GM21360 (cell line): ENCODE results near the gene HYCC1.
"Not testable (repeated sequence)": the region's sequence is repeated elsewhere in the genome, so short reads cannot be mapped to it uniquely, and the experiment has no call there.

Source experiments
- ATAC-seq: cut with Tn5 transposase; IDR thresholded peaks from one replicate; pipeline ENCODE4 v1.9.1; 2021; ENCODE audit warnings: mild to moderate bottlenecking, moderate library complexity; ENCODE audit not compliant: unreplicated experiment

HYCC1 gene

DNA sequence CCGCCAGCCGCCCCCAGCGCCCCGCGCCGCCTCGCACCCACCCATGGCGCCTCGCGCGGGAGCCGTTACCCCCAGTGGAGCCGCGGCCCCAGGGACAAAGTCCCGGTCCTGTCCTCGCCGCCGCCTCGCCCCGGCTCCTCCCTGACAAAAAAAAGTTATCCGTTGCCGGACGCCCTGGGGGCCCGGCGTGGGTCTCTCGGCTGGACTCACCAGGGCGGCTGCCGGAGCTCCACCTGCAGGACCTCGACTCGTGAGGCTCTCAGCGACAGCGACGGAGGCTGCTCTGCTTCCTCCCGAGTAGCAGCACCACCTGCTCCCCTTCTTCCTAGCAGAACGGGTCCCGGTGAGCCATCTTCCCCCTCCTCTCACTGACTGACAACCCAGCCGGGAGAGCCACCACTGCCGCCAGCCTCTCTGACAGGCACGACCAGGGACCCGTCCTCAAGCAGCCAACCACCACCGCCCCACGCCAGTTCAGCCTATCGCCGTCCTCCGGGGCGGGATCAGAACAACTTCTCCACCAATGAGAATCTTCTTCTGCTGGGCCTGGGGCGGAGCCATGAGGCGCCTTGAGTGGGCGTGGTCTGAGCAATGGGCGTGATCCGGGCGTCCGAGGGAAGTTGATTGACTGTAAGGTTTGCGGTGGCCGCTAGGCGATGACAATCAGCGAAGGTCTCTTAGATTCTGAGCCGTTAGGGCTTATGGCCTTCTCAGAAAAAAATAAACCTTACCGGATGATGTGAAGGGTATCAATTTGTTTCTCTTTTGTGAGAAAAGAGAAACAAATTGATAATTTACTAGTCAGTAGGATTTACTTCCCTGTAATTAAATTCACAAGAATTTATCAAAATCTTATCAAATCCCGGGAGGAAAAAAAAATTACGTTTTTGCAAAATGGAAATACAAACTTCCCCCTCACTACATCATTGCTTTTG lies at the start of gene HYCC1:
TSS of gene HYCC1 (minus strand) at position 416 of the 935 bp plus-strand sequence. CDS start 23,019 bp downstream, outside the sequence.
- ATAC-seq, result peak; percentile 92

GRCh38 chr7:23062452-23062851 lies 48.5 kb upstream of the HYCC1 start:
- ATAC-seq, result no peak

- no peak for ATAC-seq
These were observed 47.4 kb upstream of the HYCC1 start for GRCh38 chr7:23061327-23061726.

DNA sequence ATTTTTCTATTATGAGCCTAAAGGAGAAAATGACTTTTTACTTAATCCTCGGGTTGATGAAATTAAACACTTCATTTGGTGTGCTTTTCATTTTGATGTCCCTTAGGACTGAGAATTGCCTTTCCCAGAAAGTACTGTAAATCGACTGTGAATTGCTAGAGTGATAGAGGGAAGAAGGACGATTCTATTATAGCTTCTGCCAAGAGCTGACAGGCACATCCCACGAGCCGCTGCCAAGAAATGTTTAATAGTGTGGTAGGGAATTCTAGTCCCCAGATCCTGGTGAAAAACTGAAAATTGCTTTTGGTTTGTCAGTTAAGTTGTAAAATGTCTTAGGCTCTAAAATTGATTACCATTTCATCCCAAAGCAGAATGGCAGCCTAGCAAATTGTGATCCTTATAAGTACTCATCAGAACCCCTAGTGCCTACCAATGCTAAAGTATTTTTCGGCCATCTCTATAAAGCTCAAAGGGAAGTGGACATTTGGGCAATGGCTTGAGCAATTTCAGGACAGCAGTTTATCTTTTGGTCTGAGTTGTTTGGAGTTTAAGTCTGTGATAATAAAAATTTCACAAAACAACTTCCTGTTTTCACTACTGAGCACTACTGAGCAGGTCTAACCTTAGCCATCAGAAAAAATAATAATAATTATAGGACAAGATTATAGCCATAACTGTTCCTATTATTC lies 44.6 kb upstream of the HYCC1 start:
- ATAC-seq, result no peak

- peak; percentile 91 for ATAC-seq
These were observed 41.8 kb upstream of the HYCC1 start for GRCh38 chr7:23055582-23056178.

DNA sequence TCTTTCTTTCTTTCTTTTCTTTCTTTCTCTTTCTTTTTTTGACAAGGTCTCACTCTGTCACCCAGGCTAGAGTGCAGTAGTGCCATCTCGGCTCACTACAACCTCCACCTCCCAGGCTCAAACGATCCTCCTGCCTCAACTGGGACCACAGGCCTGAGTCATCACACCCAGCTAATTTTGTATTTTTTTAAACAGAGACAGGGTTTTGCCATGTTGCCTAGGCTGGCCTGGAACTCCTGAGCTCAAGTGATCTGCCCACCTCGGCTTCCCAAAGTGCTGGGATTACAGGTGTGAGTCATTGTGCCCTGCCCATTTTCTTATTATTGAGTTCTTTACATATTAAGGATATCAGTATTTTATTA lies 37.2 kb upstream of the HYCC1 start:
- ATAC-seq, result not testable (repeated sequence)

DNA sequence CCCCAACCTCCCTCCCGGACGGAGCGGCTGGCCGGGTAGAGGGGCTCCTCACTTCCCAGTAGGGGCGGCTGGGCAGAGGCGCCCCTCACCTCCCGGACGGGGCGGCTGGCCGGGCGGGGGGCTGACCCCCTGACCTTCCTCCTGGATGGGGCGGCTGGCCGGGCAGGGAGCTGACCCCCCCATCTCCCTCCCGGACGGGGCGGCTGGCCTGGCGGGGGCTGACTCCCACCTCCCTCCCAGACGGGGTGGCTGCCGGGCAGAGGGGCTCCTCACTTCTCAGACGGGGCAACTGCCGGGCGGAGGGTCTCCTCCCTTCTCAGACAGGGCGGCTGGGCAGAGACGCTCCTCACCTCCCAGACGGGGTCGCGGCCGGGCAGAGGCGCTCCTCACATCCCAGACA lies 32.4 kb upstream of the HYCC1 start:
- not testable (repeated sequence) for ATAC-seq

- ATAC-seq, result not testable (repeated sequence)
These were observed 31.2 kb upstream of the HYCC1 start for GRCh38 chr7:23045086-23045485.

GRCh38 chr7:23044581-23044980 lies 30.7 kb upstream of the HYCC1 start:
- no peak for ATAC-seq

DNA sequence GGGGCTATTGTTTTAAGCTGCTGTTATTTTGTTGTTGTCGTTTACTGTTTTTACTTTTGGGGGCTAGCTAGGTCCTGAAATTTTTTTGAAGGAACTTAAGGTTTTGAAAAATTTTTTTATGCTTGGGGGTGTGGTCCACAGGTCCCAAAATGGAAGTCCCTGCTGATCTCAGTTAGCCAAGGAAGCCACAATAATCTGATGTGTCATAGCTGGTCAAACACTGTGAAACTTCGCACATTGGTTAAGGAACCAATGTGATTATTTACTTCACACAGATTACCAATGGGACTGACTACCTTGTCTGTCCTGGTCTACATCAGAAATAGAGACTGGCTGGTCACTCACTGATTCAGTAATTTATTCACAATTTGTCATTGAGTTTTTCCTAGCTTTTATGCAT lies 29.5 kb upstream of the HYCC1 start:
- ATAC-seq, result no peak

GRCh38 chr7:23039674-23040073 lies 25.7 kb upstream of the HYCC1 start:
- ATAC-seq, result not testable (repeated sequence)

DNA sequence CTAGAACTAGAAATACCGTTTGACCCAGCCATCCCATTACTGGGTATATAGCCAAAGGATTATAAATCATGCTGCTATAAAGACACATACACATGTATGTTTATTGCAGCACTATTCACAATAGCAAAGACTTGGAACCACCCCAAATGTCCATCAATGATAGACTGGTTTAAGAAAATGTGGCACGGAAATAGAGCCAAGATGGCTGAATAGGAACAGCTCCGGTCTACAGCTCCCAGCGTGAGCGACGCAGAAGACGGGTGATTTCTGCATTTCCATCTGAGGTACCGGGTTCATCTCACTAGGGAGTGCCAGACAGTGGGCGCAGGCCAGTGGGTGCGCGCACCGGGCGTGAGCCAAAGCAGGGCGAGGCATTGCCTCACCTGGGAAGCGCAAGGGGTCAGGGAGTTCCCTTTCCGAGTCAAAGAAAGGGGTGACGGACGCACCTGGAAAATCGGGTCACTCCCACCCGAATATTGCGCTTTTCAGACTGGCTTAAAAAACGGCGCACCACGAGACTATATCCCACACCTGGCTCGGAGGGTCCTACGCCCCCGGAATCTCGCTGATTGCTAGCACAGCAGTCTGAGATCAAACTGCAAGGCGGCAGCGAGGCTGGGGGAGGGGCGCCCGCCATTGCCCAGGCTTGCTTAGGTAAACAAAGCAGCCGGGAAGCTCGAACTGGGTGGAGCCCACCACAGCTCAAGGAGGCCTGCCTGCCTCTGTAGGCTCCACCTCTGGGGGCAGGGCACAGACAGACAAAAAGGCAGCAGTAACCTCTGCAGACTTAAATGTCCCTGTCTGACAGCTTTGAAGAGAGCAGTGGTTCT lies 21.8 kb upstream of the HYCC1 start:
- not testable (repeated sequence) for ATAC-seq

DNA sequence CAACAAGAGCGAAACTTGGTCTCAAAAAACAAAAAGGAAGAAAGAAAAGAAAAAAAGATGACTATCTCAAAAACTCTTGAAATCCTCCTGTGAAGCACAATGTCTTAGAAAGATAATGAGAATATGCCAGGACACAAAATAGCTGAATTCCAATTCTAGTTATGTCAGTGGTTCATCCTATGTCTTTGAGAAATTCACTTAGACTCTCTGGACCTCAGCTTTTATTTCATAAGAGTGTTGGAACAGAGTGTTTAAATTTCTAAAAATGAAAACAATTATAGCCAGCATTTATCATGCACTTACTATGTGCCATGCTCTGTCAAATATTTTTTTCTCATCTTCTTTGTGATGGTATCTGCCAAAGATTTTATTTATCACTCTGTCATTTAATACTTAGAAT lies 13.3 kb upstream of the HYCC1 start:
- ATAC-seq, result no peak

DNA sequence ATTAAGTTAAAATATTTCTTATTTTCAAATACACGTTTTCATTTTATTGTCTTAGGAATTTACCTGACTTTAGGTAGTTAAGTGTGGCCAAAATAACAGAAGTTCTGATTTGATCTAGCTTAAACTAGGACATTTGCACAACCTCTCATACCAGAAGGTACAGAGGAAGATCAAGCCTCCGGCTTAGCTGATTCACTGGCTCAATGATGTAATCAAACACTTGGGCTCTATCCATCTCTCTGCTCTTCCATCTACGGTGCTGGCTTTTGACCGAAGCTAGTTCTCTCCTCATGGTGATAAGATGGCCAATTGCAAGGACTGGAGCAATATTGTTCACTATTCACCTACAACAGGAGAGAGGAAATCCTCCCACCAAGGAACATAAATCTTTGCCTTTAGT lies 12.2 kb upstream of the HYCC1 start:
- no peak for ATAC-seq

GRCh38 chr7:23024454-23024853 lies 10.5 kb upstream of the HYCC1 start:
- ATAC-seq, result no peak

GRCh38 chr7:23022851-23023250 lies 8.9 kb upstream of the HYCC1 start:
- ATAC-seq, result no peak

DNA sequence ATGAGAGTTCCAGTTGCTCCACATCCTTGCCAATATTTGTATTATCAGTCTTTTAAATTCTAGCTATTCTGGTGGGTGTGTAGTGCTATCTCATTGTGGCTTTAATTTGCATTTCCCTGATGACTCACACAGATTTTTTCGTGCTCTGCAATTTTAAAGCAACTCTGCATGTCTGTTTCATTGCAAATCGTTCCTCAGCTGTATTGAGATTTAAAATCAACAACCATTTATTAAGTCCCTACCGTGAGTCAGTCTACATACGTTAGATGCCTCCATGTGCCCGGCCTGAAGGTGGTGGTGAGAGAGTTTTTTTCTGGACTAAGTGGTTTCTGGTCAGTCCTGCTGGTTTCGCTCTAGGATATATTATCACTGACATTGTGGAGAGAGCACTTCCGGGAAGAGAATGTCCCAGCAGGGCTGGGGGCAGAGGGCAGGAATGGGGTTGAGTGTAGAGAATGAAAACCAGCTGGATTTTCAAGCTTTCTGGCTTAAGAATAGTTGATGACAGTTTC lies 8.4 kb upstream of the HYCC1 start:
- no peak for ATAC-seq

DNA sequence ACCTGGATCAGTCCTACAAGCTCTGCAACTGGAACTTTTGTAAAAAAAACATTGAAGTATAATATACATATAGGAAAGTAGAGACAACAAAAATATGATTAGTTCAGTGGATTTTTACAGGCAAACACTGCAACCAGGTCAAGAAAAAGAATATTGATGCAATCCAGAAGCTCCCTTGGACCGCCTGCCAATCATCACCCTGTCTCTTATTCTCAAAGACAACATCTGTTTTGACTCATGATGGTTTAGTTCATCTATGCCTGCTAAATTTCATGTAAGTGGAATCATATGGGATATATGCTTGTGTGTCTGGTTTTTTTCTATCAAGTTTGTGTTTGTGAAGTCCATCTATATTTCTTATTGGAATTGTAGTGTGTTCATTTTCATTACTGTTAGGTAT lies 7.7 kb upstream of the HYCC1 start:
- ATAC-seq, result no peak

- no peak for ATAC-seq
These were observed 6.9 kb upstream of the HYCC1 start for GRCh38 chr7:23020742-23021401.

DNA sequence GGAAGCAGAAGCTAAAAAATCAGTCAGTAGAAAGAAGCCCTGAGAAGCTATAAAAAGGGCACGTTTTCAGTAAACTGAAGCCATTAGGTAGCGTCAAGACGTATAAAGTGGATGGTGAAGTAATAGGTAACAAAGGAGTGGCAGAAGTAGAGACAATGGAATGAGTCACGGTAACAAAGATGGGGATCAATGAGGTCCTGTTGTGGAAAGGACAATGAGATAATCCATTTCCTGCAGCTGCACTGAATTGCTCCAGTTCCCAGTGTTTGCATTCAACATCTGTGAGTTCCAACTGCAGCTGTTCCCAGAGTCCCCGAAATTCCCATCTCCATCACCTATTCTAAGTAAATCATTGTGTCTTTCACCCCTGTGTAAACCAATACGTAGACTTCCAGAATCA lies 4.8 kb upstream of the HYCC1 start:
- ATAC-seq, result no peak
